ENCODE measurements around the gene NFKBIE. TPM values are rescaled to one million over a fixed set of nuclear protein-coding genes. Genes with fewer than 3 reads are reported as not detected.
A peak's percentile ranks its signal among the peaks of the same experiment; 100 is the strongest.

Gene NFKBIE
- total RNA-seq, 1 donor from 2014 or later, result 9.1 TPM

DNA sequence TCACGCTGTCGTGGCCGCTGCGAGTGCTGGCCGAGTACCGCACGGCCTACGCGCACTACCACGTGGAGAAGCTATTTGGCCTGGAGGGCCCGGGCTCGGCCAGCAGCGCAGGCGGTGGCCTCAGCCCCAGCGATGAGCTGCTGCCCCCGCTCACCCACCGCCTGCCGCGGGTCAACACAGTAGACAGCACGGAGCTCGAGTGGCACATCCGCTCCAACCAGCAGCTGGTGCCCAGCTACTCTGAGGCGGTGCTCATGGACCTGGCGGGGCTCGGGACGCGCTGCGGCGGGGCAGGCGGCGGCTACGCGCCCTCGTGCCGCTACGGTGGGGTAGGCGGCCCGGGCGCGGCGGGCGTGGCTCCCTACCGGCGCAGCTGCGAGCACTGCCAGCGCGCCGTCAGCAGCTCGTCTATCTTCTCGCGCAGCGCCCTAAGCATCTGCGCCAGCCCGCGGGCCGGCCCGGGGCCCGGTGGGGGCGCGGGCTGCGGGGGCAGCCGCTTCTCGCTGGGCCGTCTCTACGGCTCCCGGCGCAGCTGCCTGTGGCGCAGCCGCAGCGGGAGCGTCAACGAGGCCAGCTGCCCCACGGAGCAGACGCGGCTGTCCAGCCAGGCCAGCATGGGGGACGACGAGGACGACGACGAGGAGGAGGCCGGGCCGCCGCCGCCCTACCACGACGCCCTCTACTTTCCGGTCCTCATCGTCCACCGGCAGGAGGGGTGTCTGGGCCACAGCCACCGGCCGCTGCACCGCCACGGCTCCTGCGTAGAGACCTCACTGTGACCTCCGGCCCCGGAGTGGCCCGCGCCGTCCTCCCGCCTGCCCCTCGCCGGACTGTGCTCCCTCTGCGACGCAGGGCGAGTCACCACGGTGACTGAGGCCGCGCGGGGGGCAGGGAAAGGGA is 10.6 kb upstream of the NFKBIE start:
- ATAC-seq (no peak), DNase-seq (ENCODE audit: low spot score) (no peak)
- intact Hi-C loops (cut with DNase I), result no loop called here

DNA sequence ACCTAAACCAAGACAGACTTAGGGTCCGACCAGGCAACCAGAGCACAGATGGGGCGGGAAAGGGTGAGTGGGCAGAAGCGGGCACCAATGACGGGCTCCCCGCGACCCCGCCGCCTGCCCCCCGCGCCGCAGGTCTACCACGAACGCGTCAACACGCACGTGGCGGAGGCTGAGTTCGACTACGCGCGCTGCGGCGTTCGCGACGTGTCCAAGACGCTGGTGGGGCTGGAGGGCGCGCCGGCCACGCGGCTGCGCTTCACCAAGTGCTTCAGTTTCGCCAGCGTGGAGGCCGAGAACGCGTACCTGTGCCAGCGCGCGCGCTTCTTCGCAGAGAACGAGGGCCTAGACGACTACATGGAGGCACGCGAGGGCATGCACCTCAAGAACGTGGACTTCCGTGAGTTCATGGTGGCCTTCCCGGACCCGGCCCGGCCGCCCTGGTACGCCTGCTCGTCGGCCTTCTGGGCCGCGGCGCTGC is 10.0 kb upstream of the NFKBIE start:
- no peak for DNase-seq (ENCODE audit: low spot score)
- intact Hi-C loops (cut with DNase I), result no loop called here
- no peak for ATAC-seq

DNA sequence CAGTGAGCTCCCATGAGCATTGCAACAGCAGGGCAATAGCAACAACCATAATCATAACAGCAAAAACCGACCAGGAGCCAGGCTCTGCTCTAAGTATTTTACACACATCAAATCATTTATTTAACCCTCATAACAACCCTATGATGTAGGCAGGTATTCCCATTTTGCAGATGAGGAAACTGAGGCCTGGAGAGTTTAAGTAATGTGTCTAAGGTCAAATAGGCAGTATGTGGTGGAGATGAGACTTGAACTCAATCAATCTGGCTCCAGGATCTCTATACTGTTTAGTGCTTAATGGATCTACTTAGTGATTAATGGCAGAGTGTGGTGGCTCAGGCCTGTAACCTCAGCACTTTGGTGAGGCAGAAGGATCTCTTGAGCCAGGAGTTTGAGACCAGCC is 8.3 kb upstream of the NFKBIE start:
- DNase-seq (ENCODE audit: low spot score), result no peak

DNA sequence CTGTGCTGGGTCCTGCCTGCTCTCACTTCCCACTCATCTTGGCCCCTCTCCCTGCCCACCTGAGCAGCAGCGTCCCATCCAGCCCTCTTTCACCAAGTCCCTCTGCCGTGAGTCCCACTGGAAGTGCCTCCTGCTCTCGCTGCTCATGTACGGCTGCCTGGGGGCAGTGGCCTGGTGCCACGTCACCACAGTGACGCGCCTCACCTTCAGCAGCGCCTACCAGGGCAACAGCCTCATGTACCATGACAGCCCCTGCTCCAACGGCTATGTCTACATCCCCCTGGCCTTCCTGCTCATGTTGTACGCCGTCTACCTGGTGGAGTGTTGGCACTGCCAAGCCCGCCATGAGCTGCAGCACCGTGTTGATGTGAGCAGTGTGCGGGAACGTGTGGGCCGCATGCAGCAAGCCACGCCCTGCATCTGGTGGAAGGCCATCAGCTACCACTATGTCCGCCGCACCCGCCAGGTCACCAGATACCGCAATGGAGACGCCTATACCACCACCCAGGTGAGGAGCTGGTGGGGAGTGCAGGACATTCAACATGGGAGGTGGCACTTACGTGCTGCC is 7.7 kb upstream of the NFKBIE start:
- DNase-seq (ENCODE audit: low spot score) (no peak), ATAC-seq (no peak)
- intact Hi-C loops (cut with DNase I), result no loop called here

More for the DNA sequence above, 8.3 kb upstream of the NFKBIE start:
- ATAC-seq, result no peak
- intact Hi-C loops (cut with DNase I), result no loop called here

DNA sequence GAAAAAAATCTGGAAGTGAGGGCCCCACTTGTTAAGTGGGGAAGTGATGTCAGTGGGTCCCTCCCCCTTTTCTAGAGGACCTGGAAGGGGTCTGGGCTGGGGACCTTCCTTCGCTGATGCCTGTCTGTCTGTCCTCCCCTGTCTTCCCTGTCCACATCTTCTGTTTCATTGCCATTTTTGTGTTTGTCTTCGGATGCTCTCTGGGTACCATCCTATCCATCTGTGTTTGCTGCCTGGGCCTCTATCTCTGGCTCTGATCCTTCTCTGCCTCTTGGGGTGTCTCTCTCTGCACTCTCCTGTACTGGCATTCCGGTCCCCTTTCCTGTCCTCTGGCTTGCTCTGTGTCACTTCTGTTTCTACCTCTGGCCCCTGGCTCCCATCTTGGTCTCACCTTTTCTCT is 7.2 kb upstream of the NFKBIE start:
- no peak for ATAC-seq
- intact Hi-C loops (cut with DNase I), result no loop called here
- DNase-seq (ENCODE audit: low spot score), result no peak

DNA sequence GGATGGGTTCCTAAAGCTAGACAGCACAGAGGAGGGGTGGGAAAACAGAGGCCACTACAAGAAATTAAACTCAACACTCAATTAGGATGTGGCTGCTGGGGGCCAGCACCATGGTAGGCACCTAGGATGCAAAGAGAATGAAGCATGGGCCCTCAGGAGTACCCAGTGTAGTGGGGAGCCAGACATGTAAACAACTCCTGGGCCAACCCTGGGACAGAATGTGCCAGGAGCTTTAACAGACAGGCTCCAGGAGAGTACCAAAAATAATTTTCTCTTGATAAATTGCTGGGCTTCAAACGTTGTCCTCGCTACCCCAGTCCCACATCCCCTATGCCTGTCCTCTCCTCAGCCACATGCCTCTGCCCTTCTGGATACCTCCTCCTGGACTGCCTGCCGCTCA is 6.6 kb upstream of the NFKBIE start:
- no peak for ATAC-seq
- intact Hi-C loops (cut with DNase I), result no loop called here

DNA sequence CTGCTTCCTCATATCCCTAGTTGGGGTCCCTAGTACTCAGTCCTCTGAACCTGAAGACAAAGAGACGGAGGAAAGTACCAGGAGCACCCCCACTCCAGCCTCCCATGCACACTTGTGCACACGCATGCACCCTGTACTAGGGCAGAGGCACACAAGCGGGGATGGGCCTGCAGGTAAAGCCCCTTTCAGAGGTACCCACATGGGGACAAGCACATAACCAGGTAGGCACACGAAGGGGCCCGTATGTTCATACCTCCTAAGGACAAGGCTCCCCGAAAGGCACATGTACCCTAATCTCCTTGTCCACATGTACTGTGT is 6.0 kb upstream of the NFKBIE start:
- intact Hi-C loops (cut with DNase I), result no loop called here
- DNase-seq (ENCODE audit: low spot score) (no peak), ATAC-seq (no peak)

More for the DNA sequence above, 6.6 kb upstream of the NFKBIE start:
- no peak for DNase-seq (ENCODE audit: low spot score)

DNA sequence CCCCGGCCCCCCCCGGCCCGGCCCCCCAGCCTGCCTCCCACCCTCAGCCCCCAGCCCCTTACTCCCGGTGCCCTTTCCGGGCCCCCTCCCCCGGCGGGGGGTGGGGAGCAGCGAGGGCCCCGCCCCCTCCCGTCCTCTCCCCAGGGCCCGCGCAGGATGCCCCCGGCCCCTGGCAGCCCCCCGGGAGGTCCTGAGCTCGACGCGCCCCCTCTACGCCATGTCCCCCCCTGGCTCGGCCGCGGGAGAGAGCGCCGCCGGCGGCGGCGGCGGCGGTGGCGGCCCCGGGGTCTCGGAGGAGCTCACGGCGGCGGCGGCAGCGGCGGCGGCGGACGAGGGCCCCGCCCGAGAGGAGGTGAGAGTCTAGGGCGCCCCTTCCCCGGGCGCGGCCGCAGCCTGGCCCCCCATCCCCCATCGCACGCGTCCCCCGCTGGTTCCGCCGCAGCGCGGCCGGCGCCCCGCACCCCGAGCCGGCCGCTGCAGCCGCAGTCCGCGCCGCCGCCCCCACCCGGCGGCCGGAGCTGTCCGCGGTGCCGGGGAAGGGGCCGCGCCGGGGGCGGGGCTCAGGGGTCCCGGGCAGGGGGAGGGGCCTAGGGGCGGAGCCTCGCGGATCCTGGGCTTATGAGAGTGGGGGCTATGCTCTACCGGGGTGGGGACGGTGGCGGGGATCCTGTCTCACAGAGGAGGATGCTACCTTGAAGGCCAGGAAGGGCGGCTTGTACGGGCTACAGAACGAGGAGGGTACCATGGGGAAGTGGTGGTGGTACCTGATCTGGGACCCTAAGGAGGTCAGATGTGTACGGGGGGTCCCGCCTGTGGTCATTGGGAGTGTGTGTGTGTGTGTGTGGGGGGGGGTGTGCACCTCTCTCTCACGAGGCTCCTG is 5.4 kb upstream of the NFKBIE start:
- no peak for ATAC-seq
- DNase-seq (ENCODE audit: low spot score), result no peak
- intact Hi-C loops (cut with DNase I), result no loop called here

DNA sequence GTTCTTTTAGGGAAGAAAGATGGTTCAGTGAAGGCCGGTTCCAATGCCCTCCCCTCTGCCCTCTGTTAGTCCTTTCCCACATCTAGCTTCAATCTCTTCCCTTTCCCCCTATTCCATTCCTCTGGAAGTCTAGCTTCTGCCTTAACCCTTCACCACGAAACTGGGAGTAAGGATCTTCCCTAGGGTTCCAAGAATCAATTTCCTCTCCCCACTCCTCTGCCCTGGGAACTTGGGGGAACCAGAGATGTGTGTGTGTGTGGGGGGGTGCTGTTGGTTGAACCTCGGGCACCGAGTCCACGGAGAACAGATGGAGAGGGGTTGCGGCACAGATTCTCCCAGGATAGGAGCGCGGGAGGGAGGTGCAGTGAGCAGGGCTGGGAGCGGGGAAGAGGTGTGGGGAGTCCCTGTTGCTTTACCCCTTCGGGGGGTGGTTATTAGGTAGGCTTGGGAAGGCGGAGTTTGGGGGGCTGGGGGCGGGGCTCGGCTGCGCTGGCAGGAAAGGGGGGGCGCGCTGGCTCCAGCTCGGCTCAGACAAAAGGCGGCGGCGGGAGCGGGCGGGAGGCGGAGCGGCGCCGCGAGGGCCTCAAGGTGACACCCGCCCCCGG is 4.7 kb upstream of the NFKBIE start, which contains the start of gene TMEM151B:
TMEM151B (plus strand) TSS at position 530 of the 605 bp plus-strand sequence. CDS start 293 bp downstream, outside the sequence.
- no peak for ATAC-seq
- intact Hi-C loops (cut with DNase I), result loop anchor here (5.0 kb wide), 1 partner anchor 1598 kb away; no protein-coding TSS in a partner anchor

DNA sequence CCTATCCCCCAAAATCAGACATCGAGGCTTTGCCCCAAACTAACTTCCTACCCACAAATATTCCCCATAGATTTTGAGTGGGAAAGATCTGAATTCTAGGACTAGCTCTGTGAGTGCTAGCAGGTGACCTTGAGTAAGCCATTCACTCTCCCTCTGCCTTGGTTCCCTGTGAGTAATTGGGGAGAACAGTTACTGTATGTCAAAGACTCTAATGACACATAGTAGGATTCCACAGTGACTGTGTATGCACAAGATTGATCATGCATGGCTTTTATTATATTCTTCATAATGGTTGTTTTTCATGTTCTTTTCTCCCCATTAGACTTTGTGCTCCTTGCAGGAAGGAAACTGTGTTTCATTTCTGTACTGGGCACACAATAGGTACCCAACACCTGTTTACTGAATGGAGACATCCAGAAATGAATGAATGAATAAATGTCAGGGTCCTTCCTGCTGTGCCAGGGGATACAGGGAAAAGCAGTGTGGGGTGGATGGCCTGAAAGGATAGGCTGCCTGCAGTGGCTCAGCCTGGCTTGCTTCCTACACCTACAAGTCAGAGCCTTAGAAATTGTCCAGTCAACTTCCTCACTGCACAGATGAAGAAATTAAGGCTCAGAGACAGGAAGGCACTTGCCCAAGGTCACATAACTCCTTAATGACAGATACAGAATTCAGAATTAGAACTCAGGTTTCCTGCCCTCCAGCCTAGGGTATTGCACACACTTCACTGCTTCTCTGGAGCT is 4.0 kb upstream of the NFKBIE start:
- intact Hi-C loops (cut with DNase I), result loop anchor here (5.0 kb wide), 1 partner anchor 1597 kb away; no protein-coding TSS in a partner anchor
- DNase-seq (ENCODE audit: low spot score), result no peak

More for the DNA sequence above, 4.7 kb upstream of the NFKBIE start, which contains the start of gene TMEM151B:
- DNase-seq (ENCODE audit: low spot score), result no peak

DNA sequence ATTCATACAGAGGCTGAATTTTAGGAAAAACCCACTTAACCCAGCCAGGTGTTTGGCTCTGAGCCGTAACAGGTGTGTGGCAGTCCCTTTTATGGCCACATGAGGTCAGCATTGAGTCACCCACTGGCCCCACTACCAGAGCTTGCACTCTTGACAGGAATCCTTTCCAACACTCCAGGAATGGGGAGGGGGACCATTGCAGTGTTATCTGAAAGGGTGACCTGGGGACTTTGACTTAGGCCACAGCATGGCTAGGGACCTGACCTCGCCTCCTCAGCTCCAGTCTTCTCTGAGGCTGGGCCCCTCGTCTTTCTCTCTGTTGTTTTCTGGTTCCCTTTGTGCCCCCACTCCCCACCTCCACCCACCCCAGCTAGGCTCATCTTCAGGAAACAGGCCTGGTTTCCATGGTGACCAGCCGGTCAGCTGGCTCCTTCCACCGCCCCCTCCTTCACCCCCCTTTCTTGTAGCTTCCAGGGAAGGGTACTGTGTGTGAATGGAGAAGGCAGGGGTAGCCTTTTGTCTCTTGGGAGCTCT is 2.8 kb upstream of the NFKBIE start:
- ATAC-seq (no peak), DNase-seq (ENCODE audit: low spot score) (no peak)
- intact Hi-C loops (cut with DNase I), result loop anchor here (5.0 kb wide), 1 partner anchor 1596 kb away; no protein-coding TSS in a partner anchor

More for the DNA sequence above, 4.0 kb upstream of the NFKBIE start:
- no peak for ATAC-seq

DNA sequence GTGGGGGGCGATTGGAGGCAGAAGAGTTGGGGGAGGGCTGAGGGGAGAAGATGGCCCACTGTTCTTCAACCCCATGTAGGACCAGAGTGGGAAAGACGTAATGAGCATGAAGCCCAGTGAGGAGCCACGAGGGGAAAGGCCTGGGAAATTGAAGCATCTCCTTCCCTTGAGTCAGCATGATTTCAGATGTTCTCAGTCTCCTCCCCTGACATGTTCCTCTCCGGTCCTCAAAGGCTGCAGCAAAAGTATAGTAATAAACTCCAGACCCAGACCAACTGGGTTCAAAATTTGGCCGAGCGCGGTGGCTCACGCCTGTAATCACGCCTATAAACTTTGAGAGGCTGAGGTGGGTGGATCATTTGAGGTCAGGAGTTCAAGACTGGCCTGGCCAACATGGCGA is 1.9 kb upstream of the NFKBIE start:
- intact Hi-C loops (cut with DNase I), result loop anchor here (5.0 kb wide), 1 partner anchor 1595 kb away; no protein-coding TSS in a partner anchor
- DNase-seq (ENCODE audit: low spot score) (no peak), ATAC-seq (no peak)

DNA sequence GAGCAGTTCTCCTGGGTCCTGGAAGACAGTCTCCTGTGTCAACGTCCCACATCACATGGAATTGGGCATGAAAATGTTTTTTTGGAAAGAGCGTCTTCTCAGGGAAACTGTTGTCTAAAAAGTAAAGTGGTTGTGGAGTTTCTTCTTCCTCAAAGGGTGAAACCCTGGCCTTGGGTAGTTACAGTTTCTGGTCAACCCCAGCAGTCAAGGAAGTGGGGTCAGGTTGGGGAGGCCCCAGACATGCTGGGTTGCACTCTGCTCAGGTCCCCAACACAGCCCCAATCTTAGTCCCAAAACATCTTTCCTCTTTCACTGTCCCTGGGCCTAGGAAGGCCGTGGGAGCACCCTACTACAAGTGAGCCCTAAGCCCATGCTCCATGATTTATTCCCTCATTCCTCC is 996 bp upstream of the NFKBIE start:
- intact Hi-C loops (cut with DNase I), result loop anchor here (5.0 kb wide), 1 partner anchor 1594 kb away; no protein-coding TSS in a partner anchor
- ATAC-seq (no peak), DNase-seq (ENCODE audit: low spot score) (no peak)

DNA sequence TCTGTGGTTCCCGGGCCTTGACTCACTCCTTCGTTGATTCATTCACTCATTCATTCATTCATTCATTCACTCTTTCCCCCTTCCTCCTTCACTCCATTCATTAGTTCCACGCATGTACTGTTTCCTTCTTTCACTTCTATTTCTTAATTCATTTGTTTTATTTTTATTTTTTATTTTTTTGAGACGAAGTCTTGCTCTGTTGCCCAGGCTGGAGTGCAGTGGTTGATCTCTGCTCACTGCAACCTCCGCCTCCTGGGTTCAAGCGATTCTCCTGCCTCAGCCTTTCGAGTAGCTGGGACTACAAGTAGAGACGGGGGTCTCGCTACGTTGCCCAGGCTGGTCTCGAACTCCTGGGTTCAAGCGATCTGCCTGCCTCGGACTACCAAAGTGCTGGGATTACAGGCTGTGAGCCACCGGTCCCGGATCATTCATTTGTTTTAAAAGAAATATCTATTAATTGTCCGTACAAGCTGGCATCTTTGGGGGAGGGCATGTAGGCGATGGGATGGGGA is 427 bp upstream of the NFKBIE start:
- intact Hi-C loops (cut with DNase I), result loop anchor here (5.0 kb wide), 1 partner anchor 1593 kb away; no protein-coding TSS in a partner anchor
- DNase-seq (ENCODE audit: low spot score), result no peak
- ATAC-seq, result no peak

DNA sequence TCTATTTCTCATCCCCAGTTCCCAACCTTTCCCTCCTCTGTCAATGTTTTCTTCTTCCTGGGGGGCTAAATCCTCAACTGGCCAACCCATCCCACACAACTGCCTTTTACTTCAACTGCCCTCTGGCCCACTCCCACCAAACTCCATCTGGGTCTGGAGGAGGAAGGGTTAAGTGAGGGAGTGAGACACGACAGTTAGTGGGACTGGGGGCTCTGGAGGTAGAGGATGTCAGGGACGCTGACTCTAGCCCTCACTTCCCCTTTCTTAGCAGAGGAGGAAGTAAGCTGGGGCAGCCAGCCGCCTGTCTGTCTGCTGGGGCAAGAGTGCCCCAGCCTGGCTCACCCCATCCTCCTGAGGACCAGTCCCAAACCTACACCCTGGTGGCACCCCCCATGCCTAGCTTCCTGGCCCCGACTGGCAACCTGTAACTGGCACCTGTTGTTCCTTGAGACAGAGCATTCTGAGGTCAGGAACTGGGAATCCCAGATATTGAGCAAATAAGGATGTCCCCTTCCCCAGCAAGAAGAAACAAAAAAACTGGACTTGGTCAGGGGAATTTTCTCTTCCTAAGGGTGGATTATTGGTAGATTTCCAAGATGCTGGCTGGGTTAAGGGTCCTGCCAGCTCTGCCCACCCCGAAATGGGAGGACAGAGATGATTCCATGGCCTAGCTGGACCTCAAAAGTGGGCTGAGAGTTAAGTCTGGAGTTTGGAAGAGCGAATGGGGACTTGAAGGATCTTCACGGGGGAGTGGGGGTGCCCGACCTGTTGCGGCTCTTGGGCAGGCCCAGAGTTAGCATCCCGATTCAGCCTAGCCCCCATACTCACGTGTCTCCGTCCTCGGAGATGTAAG is 971 bp downstream of the NFKBIE start:
- DNase-seq (ENCODE audit: low spot score), result no peak
- intact Hi-C loops (cut with DNase I), result loop anchor here (5.0 kb wide), 1 partner anchor 1592 kb away; no protein-coding TSS in a partner anchor
- peak; percentile 29 for ATAC-seq

DNA sequence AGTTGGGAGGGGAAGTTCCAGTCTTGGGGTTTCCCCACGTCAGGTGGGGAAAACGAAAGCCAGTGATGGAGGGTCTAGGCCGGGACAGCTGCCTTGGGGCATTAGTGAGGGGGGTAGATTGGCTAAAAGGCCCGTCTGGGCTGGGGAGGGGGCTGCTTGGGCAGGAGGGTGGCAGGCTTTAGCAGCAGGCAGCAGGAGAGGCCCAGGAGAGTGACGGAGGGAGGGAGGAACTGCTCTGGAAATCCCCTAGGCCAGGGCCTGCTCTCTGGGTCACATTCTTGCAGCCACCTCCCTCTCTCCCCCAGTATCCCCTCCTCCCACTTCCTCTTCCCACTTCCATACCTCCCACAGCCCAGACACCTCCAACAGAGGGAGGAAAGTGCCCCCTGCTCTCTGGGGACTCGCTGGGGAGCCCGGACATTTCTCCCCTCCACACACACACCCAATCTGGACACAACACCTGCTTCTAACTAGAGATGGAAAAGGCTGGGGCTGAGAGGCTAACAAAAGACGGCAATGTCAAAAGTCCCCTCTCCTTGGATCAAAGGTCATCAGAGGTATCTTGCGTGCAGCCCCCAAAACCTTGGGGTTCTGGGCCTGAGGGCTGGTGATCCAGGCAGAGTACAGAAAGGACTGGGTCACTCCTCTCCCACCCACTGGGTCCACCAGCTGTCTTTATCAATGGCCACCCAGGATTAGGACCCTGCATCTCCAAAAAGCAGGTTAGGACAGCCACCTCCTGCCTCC is 1.8 kb downstream of the NFKBIE start:
- ATAC-seq (no peak), DNase-seq (ENCODE audit: low spot score) (no peak)
- intact Hi-C loops (cut with DNase I), result no loop called here

Data from sciatic nerve (tissue), 2 donors.